Non-pigmented ciliary epithelial cell (primary cell): Measurements from ENCODE around the gene TMEM236.
A peak's percentile ranks its signal among the peaks of the same experiment; 100 is the strongest.

Experiments used
- DNase-seq: peaks from one replicate; pipeline ENCODE4 v3.0.0-alpha.2; 2010; ENCODE audit warnings: low read depth

The TMEM236 gene

DNA sequence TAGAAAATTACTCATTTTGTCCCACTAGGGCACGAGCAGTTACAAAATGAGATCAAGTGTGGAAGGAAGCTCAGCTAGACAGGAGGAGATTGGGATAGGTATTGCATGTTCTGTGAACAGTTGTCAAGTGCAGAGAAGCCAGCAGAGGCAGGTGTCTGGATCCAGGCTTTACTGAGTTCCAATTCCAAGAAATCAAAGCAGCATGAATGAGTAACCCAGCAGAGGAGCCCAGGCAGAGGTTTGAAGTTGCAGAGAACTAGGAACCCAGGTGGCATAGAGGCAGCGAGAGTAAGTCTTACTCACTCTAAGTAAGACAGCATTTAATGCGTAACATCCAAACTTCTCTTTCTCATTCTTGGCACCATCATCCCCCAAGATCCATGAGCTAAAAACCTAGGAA, 68.9 kb downstream of the TMEM236 start:
- no peak for DNase-seq

DNA sequence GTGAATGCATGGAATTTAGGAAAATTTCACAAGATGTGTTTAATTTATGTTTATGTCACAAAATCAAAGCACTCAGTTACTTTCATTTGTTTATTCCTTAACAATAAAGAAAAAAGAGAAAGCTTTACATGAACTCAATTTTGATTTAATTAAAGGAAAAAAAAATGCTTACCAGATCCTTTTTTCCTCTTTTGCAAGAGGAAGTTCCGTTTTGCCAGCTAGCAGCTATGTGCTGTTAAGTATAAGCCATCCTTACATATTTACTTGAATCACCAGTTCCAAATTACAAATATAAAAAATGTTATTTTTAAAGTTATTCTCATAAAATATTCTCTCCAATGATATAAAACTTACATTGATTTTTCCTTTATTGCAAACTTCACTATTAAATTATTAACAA, 69.9 kb downstream of the TMEM236 start:
- DNase-seq, result no peak

DNA sequence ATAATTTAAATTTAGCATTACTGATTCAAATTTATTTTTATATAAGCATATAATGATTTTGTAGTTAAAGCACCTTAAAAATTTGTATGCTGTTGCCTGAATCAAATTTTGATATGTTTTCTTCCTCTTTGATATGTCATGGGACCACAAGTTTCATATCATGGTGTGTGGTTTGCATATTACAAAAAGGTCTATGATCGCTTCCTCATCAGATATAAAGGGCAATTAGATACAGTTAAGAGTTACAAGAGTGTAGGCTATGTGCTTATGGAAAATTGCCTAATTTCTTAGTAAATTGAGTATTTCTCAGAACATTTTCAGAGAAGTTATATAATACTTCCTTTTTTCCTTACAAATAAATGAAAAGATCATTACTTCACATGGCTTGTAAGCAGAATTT, 79.3 kb downstream of the TMEM236 start:
- no peak for DNase-seq

DNA sequence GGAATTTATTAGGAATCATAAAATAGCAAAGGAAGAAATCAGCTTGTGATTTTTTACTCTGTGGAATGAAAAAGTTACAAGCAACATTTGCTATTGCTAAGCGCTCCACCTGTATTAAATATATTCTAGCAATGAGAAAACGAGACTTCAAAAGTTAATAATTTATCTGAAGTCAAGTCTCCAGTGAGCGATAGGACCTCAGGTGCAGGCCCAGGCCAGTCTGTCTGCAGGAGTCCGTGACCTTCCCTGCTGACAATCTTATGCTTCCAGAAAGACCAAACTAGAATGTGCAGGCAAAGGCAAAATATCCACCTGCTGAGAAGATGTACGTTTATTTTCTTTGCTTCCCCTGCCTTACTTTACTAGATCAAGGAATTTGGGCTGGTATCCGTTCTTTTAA, 79.9 kb downstream of the TMEM236 start:
- no peak for DNase-seq

DNA sequence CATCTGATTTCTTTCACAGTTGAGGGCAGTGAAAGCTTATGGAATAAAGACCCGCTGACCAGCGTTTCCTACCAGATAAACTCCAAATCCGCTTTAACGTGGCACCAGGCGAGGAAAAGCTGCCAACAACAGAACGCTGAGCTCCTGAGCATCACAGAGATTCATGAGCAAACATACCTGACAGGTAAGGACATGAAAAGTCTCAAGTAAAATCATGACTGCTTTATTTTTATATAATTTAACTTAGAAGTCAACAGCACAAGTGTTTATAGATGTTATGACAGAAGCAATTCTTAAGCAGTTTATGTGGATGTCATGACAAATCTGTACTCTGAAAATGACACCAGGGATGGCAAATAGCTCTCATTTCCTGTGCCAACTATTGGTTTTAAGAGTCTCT, 81.7 kb downstream of the TMEM236 start:
- no peak for DNase-seq

DNA sequence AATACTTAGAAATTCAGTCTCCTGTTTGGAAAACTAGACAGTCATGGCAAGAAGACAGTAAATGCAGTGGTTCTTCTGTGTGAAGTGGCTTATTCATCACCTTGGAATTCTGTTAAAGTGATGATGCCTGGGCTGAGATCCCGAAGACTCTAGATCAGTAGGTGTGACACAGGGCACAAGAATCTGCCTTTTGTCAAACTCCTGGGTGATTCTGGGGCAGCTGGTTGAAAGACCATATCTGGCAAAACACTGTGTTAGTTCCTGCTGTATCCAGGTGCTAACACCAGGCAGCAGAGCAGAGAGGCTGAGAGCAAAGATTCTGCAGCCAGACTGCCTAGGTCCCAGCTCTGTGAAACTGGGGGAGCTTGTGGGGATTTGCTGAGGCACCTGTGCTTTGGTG, 83.7 kb downstream of the TMEM236 start:
- DNase-seq, result peak; percentile 67

DNA sequence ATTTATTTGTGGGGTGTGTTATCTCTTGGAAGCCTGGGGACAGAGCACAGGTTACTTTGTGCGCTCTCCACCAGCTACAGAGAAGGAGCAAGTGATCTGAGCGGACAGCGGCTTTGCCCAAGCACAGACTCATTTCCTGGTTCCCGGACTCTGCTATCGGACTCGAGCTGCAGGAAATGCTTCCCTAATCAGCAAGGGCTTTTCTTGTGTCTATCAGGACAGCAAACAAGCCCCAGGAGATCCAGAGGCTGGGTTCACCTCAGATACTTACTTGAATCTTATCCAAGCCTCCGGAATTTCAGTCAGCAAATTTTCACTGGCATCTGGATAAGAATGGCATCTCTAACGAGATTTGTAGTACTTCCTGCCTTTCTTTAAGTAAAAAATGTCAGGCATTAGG, 84.9 kb downstream of the TMEM236 start:
- peak; percentile 44 for DNase-seq

DNA sequence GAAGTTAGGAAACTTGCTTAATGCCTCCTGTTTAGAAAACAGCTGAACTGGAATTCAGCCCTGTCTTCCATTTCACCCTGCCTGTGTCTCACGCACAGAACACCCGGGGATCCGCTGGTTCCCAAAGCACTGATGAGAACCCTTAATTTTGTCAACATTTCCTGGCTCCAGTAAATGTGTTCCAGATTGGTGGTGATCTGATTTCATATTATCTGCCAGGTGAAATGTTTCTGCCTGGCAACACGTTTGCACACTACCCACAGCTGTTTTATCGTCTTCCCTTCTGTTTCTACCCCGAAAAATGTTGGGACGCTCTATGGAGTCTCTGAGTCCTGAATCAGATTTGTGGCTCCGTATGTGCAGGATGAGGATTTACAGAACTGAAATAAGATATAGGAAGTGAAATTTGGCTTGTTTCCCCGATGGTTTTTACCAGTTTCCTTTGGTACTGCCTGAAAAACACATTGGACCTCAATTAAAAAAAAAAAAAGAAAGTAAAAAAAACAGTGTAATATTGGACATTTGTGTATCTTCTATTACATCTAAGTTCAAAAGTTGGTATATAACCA, 86.2 kb downstream of the TMEM236 start:
- DNase-seq, result no peak

DNA sequence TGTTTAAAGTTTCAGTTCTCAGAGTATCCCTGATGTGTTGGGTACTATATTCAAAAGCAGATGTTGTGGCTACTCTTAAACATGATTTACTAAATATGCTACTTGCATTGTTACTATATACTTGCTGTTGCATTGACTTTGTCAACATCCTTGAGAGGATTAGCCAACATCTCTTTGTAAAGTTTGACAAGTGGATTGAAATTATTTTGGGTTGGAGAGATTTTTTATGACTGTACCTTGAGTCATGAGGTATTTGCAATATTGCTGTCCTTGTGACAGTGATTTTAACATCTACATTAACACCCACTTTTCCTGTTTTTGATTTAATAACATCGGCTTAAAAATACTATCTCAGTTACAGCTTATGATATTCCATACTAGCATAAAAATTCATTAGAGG, 89.0 kb downstream of the TMEM236 start:
- DNase-seq, result no peak

DNA sequence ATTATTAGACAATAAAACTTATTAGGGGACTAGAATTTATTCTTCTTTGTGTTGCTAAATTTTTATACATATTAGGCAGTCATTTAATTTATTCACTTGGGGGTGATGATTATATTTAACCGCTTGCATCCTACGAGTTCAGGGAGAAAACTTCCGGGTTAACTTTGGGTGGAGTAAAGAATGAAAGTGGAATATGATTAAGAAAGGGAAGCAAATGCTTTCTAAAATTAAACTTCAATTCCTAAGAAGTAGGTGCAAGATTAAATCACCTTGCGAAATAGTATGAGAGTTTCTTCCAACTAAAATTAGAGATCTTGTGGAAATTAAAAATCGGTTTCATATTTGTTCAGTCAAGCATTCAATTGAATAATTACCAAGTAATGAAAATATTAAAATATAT, 90.6 kb downstream of the TMEM236 start:
- DNase-seq, result no peak

DNA sequence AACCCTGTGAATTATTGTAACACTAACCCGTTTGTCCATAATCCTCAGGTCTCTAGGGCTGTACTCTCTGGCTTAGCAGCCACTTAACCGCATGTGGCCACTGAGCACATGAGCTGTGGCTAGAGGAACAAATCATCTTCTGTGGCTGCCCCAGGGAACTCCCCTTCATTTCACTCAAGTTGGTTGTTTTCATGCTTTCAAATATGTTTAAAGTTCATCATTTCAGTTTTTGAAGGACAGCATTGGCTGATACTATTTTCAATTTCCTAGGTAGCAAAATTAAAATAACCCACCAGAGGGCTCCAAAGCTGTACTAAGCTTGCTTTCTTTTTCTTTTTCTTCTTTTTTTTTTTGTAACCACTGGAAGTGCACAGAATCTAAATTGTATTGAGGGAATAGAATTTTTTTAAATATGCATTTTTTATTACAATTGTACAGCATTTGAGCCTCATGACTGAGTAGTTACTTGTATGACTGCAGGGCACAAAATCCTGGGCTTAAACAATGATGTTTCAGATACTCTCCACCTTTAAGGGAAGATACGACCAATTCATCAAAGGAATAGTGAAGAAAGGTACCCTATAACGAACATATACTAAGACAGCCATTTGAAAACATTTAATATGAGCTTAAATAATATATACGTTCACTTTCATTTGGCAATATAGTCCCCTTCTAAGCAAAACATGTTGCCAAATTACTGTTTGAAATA, 95.7 kb downstream of the TMEM236 start:
- DNase-seq, result no peak

DNA sequence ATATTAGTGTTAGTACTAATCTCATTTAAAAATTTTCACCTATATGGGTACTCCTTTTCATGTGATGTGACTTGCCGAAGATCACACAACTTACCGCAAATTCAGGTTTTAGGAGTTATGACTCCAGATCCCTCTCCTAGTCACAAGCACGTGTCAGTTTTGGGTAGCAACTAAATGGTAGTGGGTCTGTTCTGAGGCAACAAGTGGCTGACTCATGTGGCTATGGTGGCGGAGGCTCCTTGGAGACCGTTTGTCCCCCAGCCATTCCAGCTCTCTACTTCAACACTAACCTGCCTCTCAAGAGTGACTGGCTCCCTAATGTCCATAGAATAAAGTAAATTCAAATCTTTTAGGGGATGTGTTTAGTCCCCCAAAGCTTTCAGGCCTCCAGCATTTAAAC, 96.6 kb downstream of the TMEM236 start:
- no peak for DNase-seq
